ENCODE measurements around the gene KRTAP10-3.

KRTAP10-3 gene

GRCh38 chr21:44558695-44559094 lies at the start of gene KRTAP10-3:
Gene KRTAP10-3, minus strand, starts transcription at chr21:44558795. Its CDS starts 80 bp downstream, at chr21:44558715.
- CTCF ChIA-PET = interaction anchor here (0.9 kb wide), 1 partner anchor 132 kb away, joined by 4 read pairs; no protein-coding TSS in a partner anchor
- TF ChIP-seq ZNF830 (tag by site-specific recombination; IDR thresholded peaks at IDR 0.05; ENCODE audit: low read depth) = no peak
- TF ChIP-seq, protein P1, sequence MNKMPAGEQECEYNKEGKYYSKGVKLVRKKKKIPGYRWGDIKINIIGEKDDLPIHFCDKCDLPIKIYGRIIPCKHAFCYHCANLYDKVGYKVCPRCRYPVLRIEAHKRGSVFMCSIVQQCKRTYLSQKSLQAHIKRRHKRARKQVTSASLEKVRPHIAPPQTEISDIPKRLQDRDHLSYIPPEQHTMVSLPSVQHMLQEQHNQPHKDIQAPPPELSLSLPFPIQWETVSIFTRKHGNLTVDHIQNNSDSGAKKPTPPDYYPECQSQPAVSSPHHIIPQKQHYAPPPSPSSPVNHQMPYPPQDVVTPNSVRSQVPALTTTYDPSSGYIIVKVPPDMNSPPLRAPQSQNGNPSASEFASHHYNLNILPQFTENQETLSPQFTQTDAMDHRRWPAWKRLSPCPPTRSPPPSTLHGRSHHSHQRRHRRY (tag by site-specific recombination; IDR thresholded peaks at IDR 0.05) = no peak
- TF ChIP-seq ZNF354C (tag by site-specific recombination; IDR thresholded peaks at IDR 0.05; ENCODE audit: borderline replicate concordance, low read depth) = no peak
- 0 out of 2 replicates have a peak, but pooled peaks have one; percentile 12 for TF ChIP-seq ZFHX2 (tag by site-specific recombination; conservative IDR thresholded peaks at IDR 0.05)
- TF ChIP-seq ZNF324 (tag by site-specific recombination; IDR thresholded peaks at IDR 0.05) = no peak
- no peak for TF ChIP-seq ZNF514 (tag by site-specific recombination; IDR thresholded peaks at IDR 0.05)
- no peak for TF ChIP-seq ZNF140 (tag by site-specific recombination; IDR thresholded peaks at IDR 0.05)
- no peak for TF ChIP-seq SP3 (tag by site-specific recombination; IDR thresholded peaks at IDR 0.05)
- TF ChIP-seq ZNF654 (tag by site-specific recombination; IDR thresholded peaks at IDR 0.05; ENCODE audit: low read depth) = no peak
- TF ChIP-seq ZNF426 (tag by site-specific recombination; IDR thresholded peaks at IDR 0.05) = no peak
- TF ChIP-seq YY2 (tag by site-specific recombination; IDR thresholded peaks at IDR 0.05) = no peak
- TF ChIP-seq EGR2 (tag by site-specific recombination; IDR thresholded peaks at IDR 0.05; ENCODE audit: low read depth) = 0 out of 2 replicates have a peak, but pooled peaks have one; percentile 7
- TF ChIP-seq ZNF239 (tag by site-specific recombination; IDR thresholded peaks at IDR 0.05) = no peak
- no peak for TF ChIP-seq ZNF707 (tag by site-specific recombination; IDR thresholded peaks at IDR 0.05)
- no peaks in the 10 kb centered on the region for H3K4me1 ChIP-seq (ENCODE audit: control insufficient read depth, insufficient read depth, low read length)
- no peaks in the 10 kb centered on the region for H3K9me3 ChIP-seq (ENCODE audit: control insufficient read depth, insufficient read depth, low read depth, low read length)
- POLR2A ChIA-PET = no interaction called here
- H3K36me3 ChIP-seq (ENCODE audit: control insufficient read depth in 2 of 2, insufficient read depth in 1 of 2, low read length in 2 of 2) = no peaks in the 10 kb centered on the region
- no peak within 1 kb of the TSS for H3K27ac ChIP-seq (ENCODE audit: extremely low read depth, low read depth, low read length)
- no peak within 1 kb of the TSS for H3K4me3 ChIP-seq (ENCODE audit: low read depth, low read length)

GRCh38 chr21:44606495-44606894 lies 47.9 kb upstream of the KRTAP10-3 start:
- Histone ChIP-seq H3K9me3 (ENCODE audit: control insufficient read depth, insufficient read depth, low read depth, low read length) (no peaks in the 10 kb centered on the region), H3K36me3 (ENCODE audit: control insufficient read depth in 2 of 2, insufficient read depth in 1 of 2, low read length in 2 of 2) (no peaks in the 10 kb centered on the region), H3K4me3 (ENCODE audit: low read depth, low read length) (no peak overlapping the region), H3K4me1 (ENCODE audit: control insufficient read depth, insufficient read depth, low read length) (no peaks in the 10 kb centered on the region), H3K27ac (ENCODE audit: extremely low read depth, low read depth, low read length) (no peak overlapping the region)
- ChIA-PET CTCF (no interaction called here), POLR2A (no interaction called here)
- TF ChIP-seq ZNF146 (tag by site-specific recombination; IDR thresholded peaks at IDR 0.05) = peak; percentile 93
- no peak for TF ChIP-seq ZNF585B (tag by site-specific recombination; IDR thresholded peaks at IDR 0.05)
- TF ChIP-seq ZNF830 (tag by site-specific recombination; IDR thresholded peaks at IDR 0.05; ENCODE audit: low read depth) = no peak
- TF ChIP-seq ZBTB10 (tag by site-specific recombination; IDR thresholded peaks at IDR 0.05) = no peak
- TF ChIP-seq ZSCAN30 (tag by site-specific recombination; IDR thresholded peaks at IDR 0.05) = no peak

DNA sequence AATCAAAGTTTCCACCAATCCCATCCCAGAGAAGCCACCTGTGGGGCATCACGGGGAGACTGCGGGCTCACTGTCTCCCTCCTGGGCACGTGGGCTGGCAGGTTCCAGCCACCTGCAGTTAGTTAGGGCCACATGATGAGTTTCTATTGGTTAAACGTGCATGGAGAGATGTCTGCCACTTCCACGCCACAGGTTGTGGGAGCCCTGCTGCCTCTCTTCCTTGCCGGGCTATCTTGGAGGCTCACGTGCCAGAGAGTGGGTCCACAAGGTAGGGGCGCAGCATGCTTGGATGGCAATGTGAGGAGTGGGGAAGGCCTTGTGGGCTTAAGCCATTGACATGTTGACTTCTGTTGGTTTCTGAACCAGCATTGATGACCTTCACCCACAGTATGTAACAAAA lies 45.3 kb upstream of the KRTAP10-3 start:
- ChIA-PET POLR2A (no interaction called here), CTCF (no interaction called here)
- no peaks in the 10 kb centered on the region for H3K9me3 ChIP-seq (ENCODE audit: control insufficient read depth, insufficient read depth, low read depth, low read length)
- no peaks in the 10 kb centered on the region for H3K36me3 ChIP-seq (ENCODE audit: control insufficient read depth in 2 of 2, insufficient read depth in 1 of 2, low read length in 2 of 2)
- no peaks in the 10 kb centered on the region for H3K4me1 ChIP-seq (ENCODE audit: control insufficient read depth, insufficient read depth, low read length)
- H3K27ac ChIP-seq (ENCODE audit: extremely low read depth, low read depth, low read length) = no peak overlapping the region
- no peak overlapping the region for H3K4me3 ChIP-seq (ENCODE audit: low read depth, low read length)
- TF ChIP-seq ZNF792 (tag by site-specific recombination; IDR thresholded peaks at IDR 0.05) = no peak
- no peak for TF ChIP-seq ZBTB44 (tag by site-specific recombination; IDR thresholded peaks at IDR 0.05)
- TF ChIP-seq, protein P2, sequence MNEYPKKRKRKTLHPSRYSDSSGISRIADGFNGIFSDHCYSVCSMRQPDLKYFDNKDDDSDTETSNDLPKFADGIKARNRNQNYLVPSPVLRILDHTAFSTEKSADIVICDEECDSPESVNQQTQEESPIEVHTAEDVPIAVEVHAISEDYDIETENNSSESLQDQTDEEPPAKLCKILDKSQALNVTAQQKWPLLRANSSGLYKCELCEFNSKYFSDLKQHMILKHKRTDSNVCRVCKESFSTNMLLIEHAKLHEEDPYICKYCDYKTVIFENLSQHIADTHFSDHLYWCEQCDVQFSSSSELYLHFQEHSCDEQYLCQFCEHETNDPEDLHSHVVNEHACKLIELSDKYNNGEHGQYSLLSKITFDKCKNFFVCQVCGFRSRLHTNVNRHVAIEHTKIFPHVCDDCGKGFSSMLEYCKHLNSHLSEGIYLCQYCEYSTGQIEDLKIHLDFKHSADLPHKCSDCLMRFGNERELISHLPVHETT (tag by site-specific recombination; IDR thresholded peaks at IDR 0.05) = no peak
- no peak for TF ChIP-seq ZNF175 (tag by site-specific recombination; IDR thresholded peaks at IDR 0.05)
- TF ChIP-seq ZFP41 (tag by site-specific recombination; IDR thresholded peaks at IDR 0.05; ENCODE audit: borderline replicate concordance) = no peak
- no peak for TF ChIP-seq ZNF169 (tag by site-specific recombination; IDR thresholded peaks at IDR 0.05)
- no peak for TF ChIP-seq ZNF521 (tag by site-specific recombination; IDR thresholded peaks at IDR 0.05)
- no peak for TF ChIP-seq ZNF202 (tag by site-specific recombination; IDR thresholded peaks at IDR 0.05; ENCODE audit: borderline replicate concordance)
- TF ChIP-seq KLF7 (tag by site-specific recombination; IDR thresholded peaks at IDR 0.05; ENCODE audit: borderline replicate concordance) = no peak
- no peak for TF ChIP-seq ZBTB8A (tag by site-specific recombination; IDR thresholded peaks at IDR 0.05)
